GM15510 (cell line): ENCODE measurements around the gene TPTE2.
A peak's percentile ranks its signal among the peaks of the same experiment; 100 is the strongest.
"Not testable (repeated sequence)": the region's sequence is repeated elsewhere in the genome, so short reads cannot be mapped to it uniquely, and the experiment has no call there.

Experiments
- POLR2A ChIP-seq: IDR thresholded peaks from 3 replicates; pipeline ENCODE4 v1.6.1; 2011; ENCODE audit warnings: borderline replicate concordance; ENCODE audit not compliant: insufficient read length; ENCODE audit errors: extremely low read depth

The TPTE2 gene

DNA sequence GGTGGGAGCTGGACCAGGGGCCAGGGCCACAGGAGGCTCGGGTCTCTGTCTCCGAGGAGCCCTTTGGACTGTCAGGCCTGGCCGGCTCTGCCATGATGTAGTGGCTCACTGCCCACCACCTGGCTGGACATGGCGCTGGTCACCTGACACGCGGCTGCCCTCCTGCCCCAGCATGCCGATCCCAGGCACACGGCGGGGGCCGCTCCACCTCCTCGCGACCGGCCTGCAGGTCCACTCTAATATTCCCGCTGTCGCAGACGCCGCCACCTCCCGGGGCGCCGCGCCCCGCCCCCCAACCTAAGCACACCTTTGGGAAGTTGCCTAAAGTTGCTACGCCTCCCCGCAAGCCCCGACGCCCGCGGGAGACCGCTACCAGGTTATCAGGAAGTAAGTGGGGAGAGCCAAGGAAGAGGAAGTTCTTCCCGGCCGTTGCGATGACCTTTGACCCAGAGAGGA, at the start of gene TPTE2:
TPTE2 (minus strand) TSS at position 406 of the 456 bp plus-strand sequence. CDS start 58,298 bp downstream, outside the sequence.
- TF ChIP-seq POLR2A, result not testable (repeated sequence)

DNA sequence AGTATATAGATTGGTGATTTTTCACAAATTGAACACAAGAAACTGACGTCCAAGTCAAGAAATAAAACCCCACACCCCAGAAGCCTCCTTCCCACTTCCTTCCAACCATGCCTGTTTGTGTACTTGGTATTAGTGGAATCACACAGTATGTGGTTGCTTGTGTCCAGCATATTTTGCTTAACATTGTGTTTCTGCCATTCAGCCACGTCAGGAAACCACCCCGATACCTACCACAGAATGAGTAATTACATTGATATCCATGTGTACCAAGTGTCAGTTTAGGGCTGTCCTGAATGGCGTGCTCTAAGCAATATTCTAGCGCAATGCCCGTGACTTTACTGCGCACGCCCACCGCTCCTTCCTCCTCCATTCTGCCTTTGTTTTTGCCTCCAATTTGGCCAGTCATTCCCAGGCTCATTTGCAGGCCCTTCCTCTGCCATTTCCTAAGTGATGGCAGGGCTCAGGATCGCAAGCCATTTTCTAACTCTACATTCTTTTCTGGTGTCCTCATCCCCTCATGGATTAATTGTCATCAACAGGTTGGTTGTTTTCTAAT, 46.3 kb upstream of the TPTE2 start:
- TF ChIP-seq POLR2A, result no peak

DNA sequence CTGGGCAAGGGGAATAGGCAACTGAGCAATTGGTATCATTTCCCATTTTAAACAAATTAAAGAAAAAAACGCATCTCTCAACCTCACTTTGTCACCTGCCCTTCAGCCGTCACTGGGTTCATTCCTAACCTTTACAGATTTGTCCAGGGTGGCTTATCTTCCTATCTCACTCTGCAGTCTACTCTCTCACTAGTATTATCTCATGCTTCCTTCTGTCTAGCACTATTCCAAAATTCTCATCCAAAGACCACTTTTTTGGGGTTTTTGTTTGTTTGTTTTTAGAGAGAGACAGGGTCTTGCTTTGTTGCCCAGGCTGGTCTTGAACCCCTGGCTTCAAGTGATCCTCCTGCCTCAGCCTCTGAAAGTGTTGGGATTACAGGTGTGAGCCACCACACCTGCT, 45.4 kb upstream of the TPTE2 start:
- no peak for TF ChIP-seq POLR2A

DNA sequence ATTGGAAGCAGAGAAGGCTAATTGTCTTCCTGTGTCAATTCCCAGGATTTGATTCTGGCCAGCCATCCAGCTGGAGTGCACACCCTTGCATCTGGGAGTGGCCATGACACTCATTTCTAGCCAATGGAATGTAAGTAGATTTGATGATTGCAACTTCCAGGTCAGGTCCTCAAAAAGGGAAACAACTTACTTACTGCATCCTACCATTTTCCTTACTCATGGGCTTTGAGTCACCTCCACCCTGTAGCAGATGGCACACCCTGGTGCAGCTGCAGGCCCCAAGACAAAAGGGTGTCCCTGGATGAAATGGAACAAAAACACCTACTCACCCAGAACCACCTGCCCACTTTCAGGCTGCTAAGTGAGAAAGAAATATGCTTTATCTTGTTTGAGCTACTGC, 44.8 kb upstream of the TPTE2 start:
- TF ChIP-seq POLR2A, result no peak

DNA sequence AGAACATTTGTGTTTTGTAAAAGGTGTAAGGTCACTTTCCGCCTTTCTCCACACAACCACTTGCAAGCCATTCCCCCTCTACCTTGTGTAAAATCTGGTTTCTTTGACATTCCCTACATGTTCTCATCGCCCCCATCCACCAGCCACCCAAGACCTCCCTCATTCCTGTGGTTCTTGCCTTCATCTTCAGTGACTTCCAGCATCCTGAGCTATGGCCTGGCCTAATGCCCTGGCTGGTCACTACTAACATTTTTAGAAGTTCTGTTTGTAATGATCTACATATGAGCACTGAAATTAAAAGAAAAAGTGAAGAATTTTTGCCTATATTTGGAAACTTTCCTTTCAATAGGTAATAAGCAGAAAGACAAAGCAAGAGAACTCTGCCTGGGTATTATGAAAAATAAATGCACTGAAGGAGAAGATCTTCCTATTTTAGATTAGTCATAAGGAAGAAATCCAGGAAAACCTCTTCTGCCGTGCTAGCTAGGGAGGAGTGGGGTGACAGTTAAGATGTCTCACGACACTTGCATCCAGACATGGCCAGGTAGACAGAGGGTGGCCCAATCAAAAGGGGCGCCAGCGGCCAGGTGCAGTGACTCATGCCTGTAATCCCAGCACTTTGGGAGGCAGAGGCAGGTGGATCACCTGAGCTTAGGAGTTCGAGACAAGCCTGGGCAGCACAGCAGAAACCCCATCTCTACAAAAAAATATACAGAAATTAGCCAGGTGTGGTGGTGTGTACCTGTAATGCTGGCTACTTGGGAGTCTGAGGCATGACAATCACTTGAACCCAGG, 44.0 kb upstream of the TPTE2 start:
- no peak for TF ChIP-seq POLR2A

DNA sequence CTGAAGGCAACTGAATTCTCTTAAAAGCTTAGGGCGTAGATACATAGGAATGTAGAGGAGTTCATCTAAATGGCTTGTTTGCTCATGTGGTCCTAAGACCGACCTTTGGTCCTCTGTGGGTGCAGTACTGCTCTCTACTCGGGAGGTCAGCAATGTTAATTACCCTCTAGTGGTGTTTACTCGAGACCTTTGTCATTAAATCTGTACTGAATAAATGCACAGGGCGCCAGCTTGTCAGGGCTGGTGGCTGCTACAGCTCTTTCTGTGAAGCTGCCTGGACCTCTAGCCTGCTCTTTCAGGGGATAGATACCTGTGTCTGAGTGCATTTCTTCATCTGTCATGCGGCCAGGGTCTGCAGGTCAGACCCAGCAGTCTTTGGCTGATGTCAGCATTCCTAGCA, 43.0 kb upstream of the TPTE2 start:
- TF ChIP-seq POLR2A, result no peak

DNA sequence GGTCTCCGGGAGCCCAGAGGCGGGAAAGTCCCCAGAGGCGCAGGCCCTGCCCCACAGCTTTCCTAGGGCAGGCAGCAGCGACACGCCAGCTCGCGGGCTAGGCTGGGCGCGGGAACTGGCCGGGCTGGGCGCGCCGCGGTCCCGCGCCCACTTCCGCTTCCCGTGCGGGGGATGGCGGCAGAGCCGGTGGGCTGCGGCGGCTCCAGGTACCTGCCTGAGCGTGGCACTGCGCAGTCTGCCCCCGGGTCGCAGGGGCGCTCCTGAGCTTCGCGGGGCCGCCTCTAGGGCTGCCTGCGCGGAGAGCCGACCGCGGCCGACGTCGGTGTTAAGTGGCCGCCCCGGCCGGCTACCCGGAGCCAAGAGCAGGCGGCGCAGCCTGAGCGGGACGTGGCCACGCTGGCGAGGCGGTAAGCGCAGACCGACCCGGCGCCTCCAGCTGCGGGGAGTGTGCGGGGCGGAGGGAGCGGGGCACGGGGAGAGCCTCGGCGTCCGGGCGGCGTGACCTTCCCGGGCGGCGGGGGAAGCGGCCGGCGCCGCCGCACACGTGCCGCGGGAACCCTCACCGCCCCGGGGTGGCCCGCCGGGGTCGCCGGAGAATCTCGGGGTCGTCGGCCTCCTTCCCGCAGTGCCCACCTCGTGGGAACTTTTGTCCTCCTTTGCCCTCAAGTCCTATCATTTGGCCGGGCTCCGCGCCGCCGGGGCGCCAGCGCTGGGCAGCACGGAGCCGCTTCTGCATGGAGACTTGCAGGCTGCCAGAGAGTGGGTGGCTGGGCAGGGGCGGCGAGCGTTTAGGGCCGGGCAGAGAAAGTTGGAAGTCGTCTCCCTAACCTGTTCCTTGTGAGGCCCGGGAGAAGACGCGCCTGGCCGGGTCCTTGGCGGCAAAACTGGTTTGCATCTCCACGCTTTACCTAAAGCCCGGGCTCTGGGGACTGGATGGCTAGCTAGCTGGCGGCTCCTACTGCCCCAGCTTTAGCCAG, 40.7 kb upstream of the TPTE2 start:
- peak; percentile 74 for TF ChIP-seq POLR2A

DNA sequence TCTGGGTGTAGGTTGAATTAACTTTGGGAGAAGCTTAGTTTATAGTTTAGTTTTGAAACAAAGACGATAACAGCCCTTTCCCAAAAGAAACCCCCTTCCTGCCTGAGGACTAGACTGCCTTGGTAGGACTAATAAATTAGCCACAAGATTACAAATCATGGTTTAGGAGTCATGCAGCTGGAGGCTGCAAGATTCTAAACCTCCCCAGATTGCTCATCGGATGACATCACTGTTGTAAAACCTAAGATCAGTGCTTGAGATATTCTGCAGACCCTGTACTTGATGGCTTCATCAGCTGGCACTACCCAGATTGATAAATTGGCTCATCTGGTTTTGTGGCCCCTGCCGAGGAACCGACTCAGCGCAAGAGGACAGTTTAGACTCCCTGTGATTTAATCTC, 36.2 kb upstream of the TPTE2 start:
- TF ChIP-seq POLR2A, result no peak

DNA sequence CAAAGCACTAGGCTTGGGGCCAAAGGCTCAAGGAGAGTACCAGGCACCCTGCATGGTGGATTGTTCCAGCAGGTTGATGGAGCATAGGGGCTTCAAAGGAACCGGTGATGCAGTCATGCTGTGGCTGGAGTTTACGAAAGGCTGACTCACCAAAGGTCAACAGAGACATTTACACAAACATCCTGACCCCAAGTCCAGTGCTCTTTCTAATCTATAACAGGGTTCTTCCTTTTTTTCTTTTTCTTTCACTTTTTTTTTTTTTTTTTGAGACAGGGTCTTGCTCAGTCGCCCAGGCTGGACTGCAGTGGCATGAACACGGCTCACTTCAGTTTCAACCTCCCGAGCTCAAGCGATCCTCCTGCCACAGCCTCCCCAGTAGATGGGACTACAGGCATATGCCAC, 35.6 kb upstream of the TPTE2 start:
- TF ChIP-seq POLR2A, result no peak

DNA sequence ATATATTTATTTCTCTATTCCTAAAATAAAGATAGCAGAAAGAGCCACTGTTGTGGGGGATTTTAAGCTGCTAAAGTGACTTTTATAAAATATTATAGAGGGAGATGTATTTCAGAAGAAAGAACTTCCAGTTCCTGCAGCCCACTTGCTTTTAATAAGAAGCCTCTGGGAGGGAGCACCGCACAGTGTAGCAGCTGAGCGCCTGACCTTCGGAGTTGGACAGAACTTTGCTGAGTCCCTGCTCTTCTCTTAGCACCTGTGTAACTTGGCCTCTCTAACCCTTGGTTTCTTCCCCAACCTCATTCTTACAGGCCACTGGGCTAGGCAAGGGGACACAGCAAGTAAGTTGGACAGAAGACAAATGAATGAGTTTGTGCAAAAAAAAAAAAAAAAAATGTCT, 34.8 kb upstream of the TPTE2 start:
- no peak for TF ChIP-seq POLR2A

DNA sequence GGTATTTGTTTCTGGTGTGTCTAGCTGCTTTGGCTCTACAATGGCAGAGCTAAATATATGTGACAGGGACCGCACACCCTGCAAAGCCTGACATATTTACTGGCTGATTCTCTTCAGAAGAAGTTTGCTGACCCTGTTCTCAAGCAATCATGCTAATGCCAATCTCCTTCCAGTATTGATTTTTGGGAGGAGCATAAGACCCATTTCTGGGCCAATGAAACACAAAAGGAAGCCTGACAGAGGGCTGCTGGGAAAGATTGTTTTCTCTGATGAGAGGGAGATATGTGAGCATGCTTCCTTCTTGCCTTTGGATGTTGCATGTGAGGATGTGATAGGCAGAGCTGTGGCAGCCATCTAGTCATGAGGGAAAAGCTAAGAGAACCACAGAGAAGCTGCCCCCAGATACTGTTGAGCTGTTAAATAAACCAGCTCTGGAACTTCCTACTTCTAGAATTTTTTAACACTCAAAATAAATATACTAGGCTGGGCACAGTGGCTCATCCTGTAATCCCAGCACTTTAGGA, 31.4 kb upstream of the TPTE2 start:
- TF ChIP-seq POLR2A, result no peak

DNA sequence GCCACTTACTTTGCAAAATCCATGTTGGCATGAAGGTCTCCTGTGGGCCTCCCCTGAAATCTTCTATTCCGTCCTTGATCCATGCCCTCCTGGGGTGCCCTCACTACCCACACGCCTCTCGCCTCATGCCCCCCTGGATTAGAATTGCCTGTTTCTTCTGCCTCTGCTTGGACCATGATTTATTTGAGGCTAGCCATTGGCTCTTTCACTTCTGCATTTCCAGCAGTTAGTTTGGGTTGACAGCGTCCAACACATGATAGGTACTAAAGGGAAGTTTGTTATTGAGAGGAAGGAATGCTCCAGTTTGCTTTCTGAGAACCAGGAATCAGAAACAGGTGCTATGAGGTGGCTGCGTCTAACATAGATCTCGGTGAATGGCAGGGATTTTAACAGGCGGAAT, 30.5 kb upstream of the TPTE2 start:
- no peak for TF ChIP-seq POLR2A

DNA sequence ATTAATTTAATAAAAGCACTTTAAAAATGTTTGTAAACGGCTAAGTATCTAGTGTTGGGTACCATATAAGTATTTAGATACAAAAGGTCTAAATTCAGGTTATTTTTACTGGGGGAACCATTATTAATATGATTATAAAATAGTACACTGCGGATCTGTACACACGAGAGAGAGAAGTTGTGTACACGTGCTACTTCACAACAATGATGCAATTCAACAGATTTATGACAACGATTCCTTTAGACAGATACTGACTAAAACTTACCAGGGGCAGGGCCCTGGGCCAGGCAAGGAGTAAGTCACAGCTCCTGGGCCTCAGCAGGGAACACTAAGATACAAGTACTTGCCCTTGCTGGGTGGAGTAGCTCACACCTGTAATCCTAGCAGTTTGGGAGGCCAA, 29.1 kb upstream of the TPTE2 start:
- TF ChIP-seq POLR2A, result no peak

DNA sequence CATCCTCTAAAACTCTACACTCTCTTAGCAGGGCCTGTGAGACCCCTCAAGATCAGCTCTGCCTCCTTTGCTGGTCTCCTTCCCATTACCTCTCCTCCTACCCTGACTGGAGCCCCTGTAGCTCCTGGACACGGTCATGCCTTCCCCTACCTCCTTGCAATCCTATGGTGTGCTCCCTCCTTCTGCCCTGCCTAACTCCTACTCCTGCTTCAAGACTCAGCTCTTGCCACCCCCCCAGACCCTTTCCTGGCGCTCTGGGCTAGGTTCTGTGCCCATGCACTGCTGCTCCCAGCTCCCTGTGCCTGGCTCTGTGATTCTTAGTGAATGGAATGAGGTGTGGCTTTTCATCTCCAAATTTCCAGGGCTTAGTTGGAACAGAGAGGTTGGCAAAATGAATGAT, 28.0 kb upstream of the TPTE2 start:
- TF ChIP-seq POLR2A, result no peak
